Fibroblast of lung (primary cell): ENCODE data around the gene POLR3H. TPM values are rescaled to one million over a fixed set of nuclear protein-coding genes. Genes with fewer than 3 reads are reported as not detected.

ENCODE experiments used
- DNase-seq, 2 donors: peaks; one replicate each; pipeline versions ENCODE4 v3.0.0 to v3.0.0-alpha.2; 2010; ENCODE audit warnings: low read depth in 2 of 2
- H2AFZ ChIP-seq: 2 replicates; pipeline ENCODE4 v1.5.1; 2012; ENCODE audit warnings: low read length, control low read depth, inconsistent platforms
- H3K27ac ChIP-seq: 2 replicates; pipeline ENCODE4 v1.5.1; 2011; ENCODE audit warnings: low read length, control low read depth; ENCODE audit not compliant: insufficient read depth
- H3K27me3 ChIP-seq: 2 replicates; pipeline ENCODE4 v1.5.1; 2011; ENCODE audit warnings: mild to moderate bottlenecking, low read length; ENCODE audit not compliant: control insufficient read depth, insufficient read depth
- H3K36me3 ChIP-seq: 2 replicates; pipeline ENCODE4 v1.5.1; 2011; ENCODE audit warnings: low read length; ENCODE audit not compliant: control insufficient read depth, insufficient read depth
- H3K4me1 ChIP-seq: 2 replicates; pipeline ENCODE4 v1.5.1; 2011; ENCODE audit warnings: low read length; ENCODE audit not compliant: control insufficient read depth, insufficient read depth; ENCODE audit errors: extremely low read depth
- H3K4me2 ChIP-seq: 2 replicates; pipeline ENCODE4 v1.5.1; 2011; ENCODE audit warnings: low read length, control low read depth; ENCODE audit not compliant: insufficient read depth; ENCODE audit errors: extremely low read depth
- H3K4me3 ChIP-seq, 4 experiments: fragments of 200-600 bp in 1 of 4; sonication (generic) in 1 of 4; replicated peaks in 1 of 4; 2 replicates each; pipeline ENCODE4 v1.5.1; 2011 to 2016; ENCODE audit warnings: low read length in 4 of 4, low read depth in 3 of 4, mild to moderate bottlenecking in 3 of 4, control low read depth in 2 of 4, inconsistent platforms in 1 of 4, mixed read lengths in 1 of 4; ENCODE audit not compliant: insufficient read depth in 1 of 4; ENCODE audit errors: control extremely low read depth in 1 of 4
- H3K79me2 ChIP-seq: 2 replicates; pipeline ENCODE4 v1.5.1; 2012; ENCODE audit warnings: mild to moderate bottlenecking, low read length, inconsistent platforms; ENCODE audit not compliant: control insufficient read depth, insufficient read depth
- H3K9ac ChIP-seq: 2 replicates; pipeline ENCODE4 v1.5.1; 2011; ENCODE audit warnings: mild to moderate bottlenecking, low read length, control low read depth; ENCODE audit not compliant: insufficient read depth
- H3K9me3 ChIP-seq: 2 replicates; pipeline ENCODE4 v1.5.1; 2012; ENCODE audit warnings: low read depth, low read length; ENCODE audit not compliant: control insufficient read depth, insufficient read depth
- H4K20me1 ChIP-seq: 2 replicates; pipeline ENCODE4 v1.5.1; 2011; ENCODE audit warnings: low read length; ENCODE audit not compliant: control insufficient read depth, insufficient read depth; ENCODE audit errors: extremely low read depth
- EZH2 ChIP-seq: IDR thresholded peaks from 2 replicates; pipeline ENCODE4 v1.5.1; 2012; ENCODE audit warnings: low read length, control low read depth, mild to moderate bottlenecking; ENCODE audit errors: missing control alignments
- polyA plus RNA-seq, 2 donors: library from polyadenylated mRNA; depleted of rRNA in 1 of 2; stranded (reverse) in 1 of 2; unstranded in 1 of 2; fragments of >200 nt; gene quantifications; 2 replicates each; pipeline ENCODE4 v1.2.1, GENCODE V29; 2011 to 2012; ENCODE audit warnings: missing spikeins in 1 of 2
- total RNA-seq: library from RNA; depleted of rRNA; stranded (reverse); fragments of >200 nt; gene quantifications from 2 replicates; pipeline ENCODE4 v1.2.1, GENCODE V29; 2014
- TF ChIP-seq, protein P1 (sequence below), 2 donors: IDR thresholded peaks in 1 of 2; conservative IDR thresholded peaks in 1 of 2; 1 replicate in 1 of 2; 2 replicates in 1 of 2; pipeline ENCODE4 v1.5.1; 2011 to 2012; ENCODE audit warnings: low read length in 2 of 2, control low read depth in 1 of 2, inconsistent platforms in 1 of 2, low read depth in 1 of 2, mild to moderate bottlenecking in 1 of 2

Gene POLR3H
- total and polyA plus RNA-seq, 2 donors (not counting 1 experiment from before 2014, with no cell fraction given), result 19.7 to 42.6 TPM

DNA sequence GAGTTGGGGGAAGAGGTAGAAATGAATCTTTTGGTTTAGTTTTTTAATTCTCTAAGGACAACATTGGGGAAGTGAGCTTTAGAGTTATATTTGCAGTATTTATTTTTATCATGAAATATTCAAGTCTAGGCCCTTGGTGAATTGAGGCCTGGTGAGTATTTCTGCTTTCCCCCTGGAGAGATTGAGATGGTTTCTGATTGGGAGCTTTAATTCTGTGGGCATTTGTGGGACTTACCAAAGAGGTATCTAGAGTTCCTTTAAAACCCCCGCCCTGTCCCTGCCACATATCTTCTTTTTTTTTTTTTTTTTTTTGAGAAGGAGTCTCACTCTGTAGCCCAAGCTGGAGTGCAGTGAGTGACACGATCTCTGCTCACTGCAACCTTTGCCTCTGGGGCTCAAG, 65.8 kb downstream of the POLR3H start:
- no peaks in the 10 kb centered on the region for H3K9me3 ChIP-seq
- H3K79me2 ChIP-seq, result peaks cover 54% of the 10 kb centered on the region
- H3K27ac ChIP-seq, result peak overlapping the region; percentile 83
- H3K36me3 ChIP-seq, result no peaks in the 10 kb centered on the region
- H2AFZ ChIP-seq, result no peak overlapping the region
- H4K20me1 ChIP-seq, result no peaks in the 10 kb centered on the region
- no peak for DNase-seq
- no peaks in the 10 kb centered on the region for H3K27me3 ChIP-seq
- TF ChIP-seq, protein P1, sequence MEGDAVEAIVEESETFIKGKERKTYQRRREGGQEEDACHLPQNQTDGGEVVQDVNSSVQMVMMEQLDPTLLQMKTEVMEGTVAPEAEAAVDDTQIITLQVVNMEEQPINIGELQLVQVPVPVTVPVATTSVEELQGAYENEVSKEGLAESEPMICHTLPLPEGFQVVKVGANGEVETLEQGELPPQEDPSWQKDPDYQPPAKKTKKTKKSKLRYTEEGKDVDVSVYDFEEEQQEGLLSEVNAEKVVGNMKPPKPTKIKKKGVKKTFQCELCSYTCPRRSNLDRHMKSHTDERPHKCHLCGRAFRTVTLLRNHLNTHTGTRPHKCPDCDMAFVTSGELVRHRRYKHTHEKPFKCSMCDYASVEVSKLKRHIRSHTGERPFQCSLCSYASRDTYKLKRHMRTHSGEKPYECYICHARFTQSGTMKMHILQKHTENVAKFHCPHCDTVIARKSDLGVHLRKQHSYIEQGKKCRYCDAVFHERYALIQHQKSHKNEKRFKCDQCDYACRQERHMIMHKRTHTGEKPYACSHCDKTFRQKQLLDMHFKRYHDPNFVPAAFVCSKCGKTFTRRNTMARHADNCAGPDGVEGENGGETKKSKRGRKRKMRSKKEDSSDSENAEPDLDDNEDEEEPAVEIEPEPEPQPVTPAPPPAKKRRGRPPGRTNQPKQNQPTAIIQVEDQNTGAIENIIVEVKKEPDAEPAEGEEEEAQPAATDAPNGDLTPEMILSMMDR (conservative IDR thresholded peaks at IDR 0.05 in 1 of 2, IDR thresholded peaks at IDR 0.05 in 1 of 2; ENCODE audit: low read depth in 1 of 2, low read length in 2 of 2), result no peak
- no peak for TF ChIP-seq EZH2
- H3K9ac ChIP-seq, result no peak overlapping the region
- no peak overlapping the region for H3K4me2 ChIP-seq
- H3K4me3 ChIP-seq, result no peak overlapping the region
- H3K4me1 ChIP-seq, result peaks cover 41% of the 10 kb centered on the region

Other genes with a start within 250 kb of the POLR3H start
- 39.3 and 64.4 TPM in 2 replicates for gene ZC3H7B, start 242.9 kb downstream of the POLR3H start, total RNA-seq
- 30.6 and 42.1 TPM in 2 replicates for gene ZC3H7B, start 242.9 kb downstream of the POLR3H start, polyA plus RNA-seq
- gene TEF, start 162.5 kb downstream of the POLR3H start, total RNA-seq, result 14.9 and 22.5 TPM in 2 replicates
- 8.2 and 9.0 TPM in 2 replicates for gene TEF, start 162.5 kb downstream of the POLR3H start, polyA plus RNA-seq
- 19.5 and 20.6 TPM in 2 replicates for gene TOB2, start 97.7 kb downstream of the POLR3H start, total RNA-seq
- 19.5 and 20.9 TPM in 2 replicates for gene TOB2, start 97.7 kb downstream of the POLR3H start, polyA plus RNA-seq
- gene PHF5A, start 75.8 kb downstream of the POLR3H start, total RNA-seq, result 63.3 and 64.2 TPM in 2 replicates
- gene PHF5A, start 75.8 kb downstream of the POLR3H start, polyA plus RNA-seq, result 61.5 and 82.7 TPM in 2 replicates
- 60.4 and 80.3 TPM in 2 replicates for gene ACO2, start 75.4 kb downstream of the POLR3H start, total RNA-seq
- 37.6 and 52.6 TPM in 2 replicates for gene ACO2, start 75.4 kb downstream of the POLR3H start, polyA plus RNA-seq
- gene CSDC2, start 16.5 kb upstream of the POLR3H start, total RNA-seq, result 8.2 and 15.2 TPM in 2 replicates
- 3.3 and 11.2 TPM in 2 replicates for gene CSDC2, start 16.5 kb upstream of the POLR3H start, polyA plus RNA-seq
- gene PMM1, start 45.4 kb upstream of the POLR3H start, total RNA-seq, result 26.2 and 32.4 TPM in 2 replicates
- gene PMM1, start 45.4 kb upstream of the POLR3H start, polyA plus RNA-seq, result 73.0 and 110 TPM in 2 replicates
- gene DESI1, start 76.6 kb upstream of the POLR3H start, total RNA-seq, result 8.0 and 11.9 TPM in 2 replicates
- gene DESI1, start 76.6 kb upstream of the POLR3H start, polyA plus RNA-seq, result 22.4 and 22.6 TPM in 2 replicates
- gene XRCC6, start 76.8 kb upstream of the POLR3H start, total RNA-seq, result 268 and 282 TPM in 2 replicates
- 183 and 280 TPM in 2 replicates for gene XRCC6, start 76.8 kb upstream of the POLR3H start, polyA plus RNA-seq
- gene SNU13, start 144.4 kb upstream of the POLR3H start, total RNA-seq, result 61.6 and 67.5 TPM in 2 replicates
- gene SNU13, start 144.4 kb upstream of the POLR3H start, polyA plus RNA-seq, result 164 and 230 TPM in 2 replicates
- 0.26 and 0.33 TPM in 2 replicates for gene MEI1, start 155.0 kb upstream of the POLR3H start, total RNA-seq
- gene MEI1, start 155.0 kb upstream of the POLR3H start, polyA plus RNA-seq, result 0.75 and 4.3 TPM in 2 replicates